ENCODE measurements around the gene DTD1.

The DTD1 gene

DNA sequence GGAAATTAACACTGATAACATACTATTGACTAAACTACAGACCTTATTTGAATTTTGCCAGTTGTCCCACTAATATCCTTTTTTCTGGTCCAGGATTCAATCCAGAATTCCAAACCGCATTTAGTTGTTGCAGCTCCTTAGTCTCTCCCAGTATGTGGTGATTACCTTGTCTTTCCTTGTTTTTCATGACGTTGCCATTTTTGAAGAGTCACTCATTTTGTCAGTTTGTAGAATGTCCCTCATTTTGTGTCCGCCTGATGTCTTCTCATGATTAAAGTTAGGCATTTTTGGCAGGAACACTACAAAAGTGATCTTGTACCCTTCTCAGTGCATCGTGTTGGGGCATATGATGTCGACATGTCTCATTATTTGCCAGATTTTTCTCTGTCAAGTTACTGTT, 33.1 kb downstream of the DTD1 start:
- DNase-seq = no peak

DNA sequence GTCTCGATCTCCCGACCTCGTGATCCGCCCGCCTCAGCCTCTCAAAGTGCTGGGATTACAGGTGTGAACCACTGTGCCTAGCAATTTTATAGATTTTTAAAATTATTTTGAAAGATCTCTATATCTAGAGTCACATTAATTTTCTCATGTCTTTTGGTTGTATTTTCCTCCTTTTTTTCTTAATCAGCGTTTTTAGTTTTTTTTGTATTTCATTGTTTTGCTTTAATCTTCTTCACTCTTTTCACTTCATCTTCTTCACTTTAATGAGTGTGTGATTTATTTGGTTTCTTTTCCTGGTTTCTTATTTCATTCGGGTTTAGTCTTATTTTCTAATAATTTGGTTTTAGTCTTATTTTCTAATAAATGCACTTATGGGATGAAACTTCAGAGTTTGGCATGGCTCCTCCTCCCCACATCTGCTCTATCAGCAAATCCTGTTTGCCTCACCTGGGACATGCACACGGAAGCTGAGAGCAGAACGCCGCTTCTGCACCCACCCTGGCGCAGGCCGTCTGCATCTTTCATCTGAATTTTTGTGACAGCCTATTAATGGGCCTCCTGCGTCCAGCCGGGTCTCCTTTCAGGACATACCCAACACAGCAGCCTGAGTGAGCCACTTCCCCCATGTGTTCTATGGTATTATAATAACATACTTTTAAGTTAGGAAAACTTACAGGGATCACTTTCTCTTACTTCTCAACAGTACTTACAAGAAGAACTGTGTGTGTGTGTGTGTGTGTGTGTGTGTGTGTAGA, 35.5 kb downstream of the DTD1 start:
- DNase-seq = no peak

DNA sequence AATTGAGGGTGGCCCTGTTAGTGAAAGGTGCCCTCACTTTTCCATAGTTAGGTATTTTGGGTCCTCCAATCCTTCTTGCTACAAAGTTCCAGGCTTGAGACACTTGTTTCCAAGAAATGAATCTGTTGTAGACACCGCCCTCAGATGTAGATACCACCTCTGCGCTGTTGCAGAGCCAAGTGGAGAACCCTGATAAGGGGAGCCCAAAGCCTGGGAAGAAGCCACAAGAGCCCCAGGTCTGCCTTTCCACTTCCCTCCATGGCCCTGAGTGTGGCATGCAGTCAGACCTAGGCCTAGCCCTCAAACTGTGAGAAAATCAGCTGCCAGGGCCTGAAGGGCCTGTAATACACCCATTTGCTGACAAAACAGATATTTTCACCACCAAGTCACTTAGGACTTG, 37.1 kb downstream of the DTD1 start:
- DNase-seq = no peak

DNA sequence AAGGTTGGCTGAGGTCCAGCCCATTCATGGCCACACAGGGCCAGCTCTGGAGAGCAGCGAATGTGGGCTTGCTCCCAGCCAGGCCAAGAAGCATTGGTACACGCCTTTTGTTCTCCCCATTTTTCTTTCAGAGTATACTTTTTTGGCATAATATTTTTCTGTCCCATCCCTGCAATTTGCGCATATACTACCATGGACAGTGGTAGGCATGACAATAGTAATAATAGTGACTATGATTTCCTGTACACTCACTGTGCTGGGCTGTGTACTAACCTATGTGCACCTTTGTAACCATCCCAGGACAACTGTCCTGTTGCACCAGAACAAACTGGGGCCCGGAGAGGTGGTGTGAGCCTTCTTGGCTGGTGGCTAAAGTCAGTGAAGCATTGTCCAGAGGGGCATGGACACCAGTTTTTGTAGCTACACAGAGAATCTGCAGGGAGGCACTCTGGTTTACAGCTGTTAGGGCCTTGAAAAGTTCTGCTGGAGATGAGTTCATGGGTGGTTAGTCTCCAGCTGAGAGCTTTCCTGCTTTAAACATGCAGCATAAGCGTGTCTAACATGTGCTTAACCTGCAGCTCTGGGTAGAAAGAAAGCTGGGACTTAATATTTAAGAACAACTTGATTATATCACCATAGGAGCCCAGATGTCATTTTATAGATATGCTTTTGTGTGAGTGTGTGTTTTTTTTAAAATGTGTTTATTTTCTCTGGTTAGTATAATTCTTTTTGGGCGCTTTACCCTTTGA, 38.2 kb downstream of the DTD1 start:
- DNase-seq = no peak

DNA sequence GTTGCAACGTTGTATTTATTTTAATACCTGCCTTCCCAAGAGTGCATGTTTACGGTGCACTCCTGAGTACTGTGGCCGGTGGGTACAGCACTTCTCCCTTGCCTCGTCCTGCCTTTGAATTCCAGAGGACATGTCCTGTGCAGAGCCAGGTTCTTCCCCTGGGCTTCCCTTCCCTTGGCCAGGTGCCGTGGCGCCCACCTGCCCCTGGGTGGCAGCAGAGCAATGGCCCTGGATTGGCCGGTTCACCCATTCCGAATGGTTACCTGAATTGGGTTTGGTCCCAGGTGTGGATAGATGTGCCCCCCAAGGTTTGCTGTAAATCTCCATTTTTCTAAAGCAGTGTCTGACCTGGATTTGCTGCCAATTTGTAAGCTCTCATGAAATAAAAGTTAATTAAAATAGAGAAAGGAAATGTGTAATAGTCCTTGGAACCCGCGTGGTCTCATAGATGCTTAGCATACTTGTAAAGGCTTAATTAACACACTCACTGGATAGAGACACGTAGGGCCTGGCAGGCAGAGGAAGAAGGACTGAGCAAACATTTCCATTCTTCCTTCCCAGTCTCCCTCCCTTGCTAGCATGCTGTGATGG, 40.6 kb downstream of the DTD1 start:
- DNase-seq = no peak

DNA sequence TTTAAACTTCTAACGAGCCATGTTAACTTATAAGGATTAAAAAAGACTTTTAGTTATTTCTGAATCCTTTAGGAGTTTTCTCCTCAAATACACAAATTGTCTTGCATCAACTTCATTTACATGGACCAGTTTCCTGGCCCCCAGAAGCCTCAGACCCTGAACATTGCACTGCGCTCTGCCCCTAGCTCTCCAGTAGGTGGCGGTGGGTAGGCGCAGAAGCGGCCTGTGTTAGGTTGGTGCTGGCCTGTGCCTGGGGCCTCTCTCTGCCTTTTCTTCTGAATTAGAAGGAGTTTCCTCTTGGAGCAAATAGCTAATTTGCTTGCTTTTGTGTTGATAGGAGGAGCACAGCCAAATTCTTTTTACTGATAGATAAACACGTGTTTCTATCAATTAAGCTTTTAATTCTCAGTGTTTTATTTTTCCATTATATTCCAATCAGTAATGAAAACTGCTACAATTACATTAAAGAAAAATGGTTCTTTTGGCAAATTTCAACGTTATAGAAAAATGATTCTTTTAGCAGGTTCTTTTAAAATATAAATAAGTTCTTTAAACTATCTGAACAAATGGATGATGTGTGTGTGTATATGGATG, 44.4 kb downstream of the DTD1 start:
- DNase-seq = peak; percentile 35

DNA sequence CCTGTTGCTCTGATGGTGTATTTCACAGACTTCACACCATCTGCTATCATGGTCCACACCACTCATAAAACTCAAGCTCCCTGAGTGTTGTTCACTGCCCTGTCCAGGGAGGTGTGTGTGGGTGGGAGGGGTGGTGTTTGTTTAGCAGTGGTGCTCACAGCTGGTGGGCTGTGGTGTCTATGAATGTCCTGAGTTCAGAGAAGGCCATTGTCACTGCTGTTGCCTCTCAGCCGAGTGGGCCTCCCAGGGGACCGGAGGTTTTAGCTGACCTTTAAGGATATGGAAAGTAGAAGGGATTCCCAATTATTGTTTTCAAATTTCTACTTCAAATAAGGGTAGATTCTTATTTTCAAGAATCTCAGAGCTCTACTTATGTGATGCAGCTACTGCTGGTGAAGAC, 45.6 kb downstream of the DTD1 start:
- no peak for DNase-seq

DNA sequence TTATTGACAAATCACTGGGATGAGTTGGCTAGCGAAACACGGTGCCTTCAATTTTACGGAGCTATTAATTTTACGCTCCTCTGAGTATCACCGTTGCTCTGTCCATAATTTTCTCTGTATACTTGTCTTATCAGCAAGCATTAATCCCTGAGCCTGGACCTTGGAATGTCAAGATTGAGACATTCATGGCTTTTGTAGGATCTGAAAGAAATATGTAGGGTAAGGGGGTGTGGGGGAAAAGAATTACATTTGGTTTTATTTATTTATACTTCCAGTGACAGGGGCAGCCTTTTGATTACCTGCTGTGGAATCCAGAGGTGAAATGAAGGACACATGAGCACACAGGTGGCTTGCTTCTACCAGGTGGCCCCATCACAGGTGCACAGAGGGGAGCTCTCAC, 46.6 kb downstream of the DTD1 start:
- no peak for DNase-seq

DNA sequence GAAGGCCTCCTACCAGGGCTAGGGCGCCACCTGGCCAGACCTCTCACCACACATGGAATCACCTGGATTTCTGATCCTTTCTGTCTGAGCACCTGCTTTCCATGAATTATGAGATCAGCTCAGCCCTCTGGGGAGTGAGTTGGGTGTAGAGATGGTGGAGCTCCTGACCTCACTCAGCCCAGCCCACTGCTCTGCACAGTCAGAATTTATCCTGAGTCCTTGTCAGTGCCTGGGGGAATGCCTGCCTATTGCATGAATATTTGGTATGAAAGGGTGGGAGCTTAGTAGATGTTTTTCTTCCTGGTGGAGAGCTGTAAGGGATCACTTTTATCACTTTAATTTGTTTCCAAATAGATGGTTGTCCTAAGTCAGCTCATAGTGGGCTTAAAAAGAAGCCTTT, 47.5 kb downstream of the DTD1 start:
- no peak for DNase-seq

DNA sequence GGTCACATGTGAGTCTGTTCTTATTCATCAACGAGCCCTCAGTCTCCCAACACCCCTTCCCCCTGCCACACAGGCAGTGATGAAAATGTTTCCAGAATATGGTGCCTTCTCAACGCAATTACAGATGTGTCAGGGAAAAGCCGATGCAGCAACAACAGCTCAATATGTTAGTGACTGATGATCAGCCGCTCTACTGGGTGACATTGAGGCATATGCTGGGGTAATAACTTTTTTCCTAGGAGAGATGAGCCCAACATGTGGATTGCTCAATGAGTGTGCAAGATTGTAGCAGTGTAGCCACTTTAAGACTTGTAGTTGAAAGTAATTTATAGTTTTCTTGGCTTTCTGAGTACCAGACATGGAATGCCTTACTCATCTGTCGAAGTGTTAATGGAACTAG, 49.4 kb downstream of the DTD1 start:
- DNase-seq = no peak

DNA sequence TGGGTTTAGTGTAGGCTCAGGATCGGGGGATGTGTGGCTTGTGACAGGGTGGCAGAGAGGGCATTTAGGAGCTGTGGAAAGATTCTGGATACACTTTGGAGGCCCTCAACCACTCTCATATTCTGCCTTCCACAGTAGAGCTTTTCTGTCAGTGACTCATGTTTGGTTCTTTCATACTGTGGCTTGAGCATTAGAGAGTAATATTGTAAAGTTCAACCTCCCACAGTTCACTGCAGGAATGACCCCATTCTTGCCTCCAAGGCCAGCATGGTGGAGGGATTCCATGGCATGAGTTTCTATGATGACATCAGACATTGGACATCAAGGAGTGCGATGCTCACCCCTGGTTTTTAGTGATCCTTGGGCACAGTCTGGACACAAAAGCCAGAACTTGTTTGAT, 50.9 kb downstream of the DTD1 start:
- DNase-seq = no peak

DNA sequence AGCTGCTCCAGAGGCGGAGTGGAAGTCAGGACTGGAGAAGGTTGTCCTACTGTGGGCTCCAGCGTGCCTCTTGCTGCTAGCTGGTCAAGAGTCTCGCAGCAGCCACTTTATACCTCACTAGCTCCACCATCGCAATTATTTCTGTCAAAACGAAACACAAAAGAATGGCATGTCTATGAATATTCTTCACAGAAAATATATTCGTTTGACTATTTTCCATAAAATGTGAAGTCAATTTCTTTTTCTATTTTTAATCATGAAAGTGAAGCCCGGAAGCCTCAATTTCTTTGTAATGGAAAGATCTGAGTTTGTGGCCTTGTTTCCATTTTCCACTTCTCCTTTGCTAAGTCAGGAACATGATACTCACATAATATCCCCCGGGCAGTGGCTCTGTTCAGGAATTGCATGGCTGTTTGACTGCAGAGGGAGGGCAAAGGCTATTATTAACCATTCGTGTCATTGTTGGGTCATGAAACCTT, 51.7 kb downstream of the DTD1 start:
- DNase-seq = no peak

DNA sequence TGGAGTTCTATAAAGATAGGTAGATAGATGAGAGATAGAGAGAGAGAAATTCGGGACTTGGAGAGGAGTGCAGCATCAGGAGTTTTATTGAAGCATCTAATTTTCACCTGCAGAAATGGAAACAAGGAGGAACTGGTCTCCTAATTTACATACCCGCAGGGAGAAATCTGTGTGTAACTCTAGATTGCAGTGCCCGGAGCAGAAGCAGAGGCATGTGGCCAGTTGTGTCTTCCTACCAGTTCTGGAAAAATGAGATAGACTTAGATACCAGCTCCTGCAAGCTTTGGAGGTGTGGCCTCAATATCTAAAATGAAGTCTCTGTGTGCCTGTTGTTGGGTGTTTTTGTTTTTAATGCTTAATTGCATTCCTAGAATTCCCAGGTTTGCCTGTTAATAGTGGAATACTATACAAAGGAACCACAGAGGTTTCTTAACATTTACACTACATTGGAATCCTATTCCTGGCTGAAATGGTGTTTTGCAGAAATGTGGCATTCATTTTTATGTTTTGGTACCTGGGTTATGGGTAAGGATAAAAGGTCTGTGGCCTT, 57.4 kb downstream of the DTD1 start:
- DNase-seq = no peak

DNA sequence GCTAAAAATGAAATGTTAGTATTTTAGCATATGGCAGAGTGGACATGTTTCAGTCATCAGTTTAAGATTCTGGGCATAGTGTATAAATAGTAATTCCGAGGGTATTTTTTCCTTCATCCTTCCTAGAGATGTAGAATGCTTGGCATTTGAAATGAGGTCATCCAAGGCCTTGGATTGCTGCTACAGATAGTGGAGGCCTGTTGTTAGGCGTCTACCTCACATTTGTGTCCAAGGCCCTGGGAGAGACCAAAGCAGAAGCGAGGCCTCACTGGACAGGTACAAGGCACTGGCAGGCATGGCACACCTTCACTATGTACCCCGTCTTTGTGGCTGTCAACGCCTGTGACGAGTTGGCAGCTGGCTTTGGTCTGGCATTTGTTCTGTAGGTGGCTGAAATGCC, 58.0 kb downstream of the DTD1 start:
- no peak for DNase-seq

DNA sequence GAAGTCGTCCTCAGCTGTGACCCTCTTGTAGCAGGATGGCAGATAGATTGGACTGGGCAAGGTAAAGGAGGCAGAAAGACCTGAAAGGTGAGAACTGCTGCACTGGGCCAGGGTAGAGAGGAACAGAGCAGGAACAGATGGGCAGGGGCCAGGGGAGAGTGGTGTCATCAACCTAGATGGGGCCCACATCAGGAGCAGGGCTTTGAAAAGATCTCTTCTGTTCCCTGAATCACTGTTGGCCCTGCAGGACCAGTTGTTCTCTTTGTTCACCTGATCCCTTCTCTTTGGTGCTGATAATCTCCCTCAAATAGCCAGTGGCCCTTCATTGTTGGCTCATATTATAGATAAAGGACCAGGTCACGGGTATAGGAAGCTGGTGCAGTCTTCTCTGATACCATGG, 59.9 kb downstream of the DTD1 start:
- no peak for DNase-seq

DNA sequence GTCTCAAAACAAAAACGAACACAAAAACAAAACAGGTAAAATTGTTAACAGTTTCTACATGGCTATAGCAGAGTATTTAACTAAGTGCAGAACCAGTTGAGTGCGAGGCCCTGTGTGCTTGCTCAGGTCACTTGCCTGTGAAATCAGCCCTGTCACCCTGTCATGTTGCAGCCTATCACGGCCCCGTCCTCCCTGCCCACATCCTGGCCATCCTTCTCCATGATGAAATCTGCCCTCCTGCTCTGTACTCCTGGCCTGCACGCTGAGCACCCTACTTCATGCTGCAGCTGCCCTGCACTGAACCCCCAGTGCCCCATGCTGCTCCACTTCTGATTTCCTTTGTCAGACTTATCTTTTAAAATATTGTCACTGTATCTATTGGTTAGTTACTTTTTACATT, 62.4 kb downstream of the DTD1 start:
- DNase-seq = no peak

DNA sequence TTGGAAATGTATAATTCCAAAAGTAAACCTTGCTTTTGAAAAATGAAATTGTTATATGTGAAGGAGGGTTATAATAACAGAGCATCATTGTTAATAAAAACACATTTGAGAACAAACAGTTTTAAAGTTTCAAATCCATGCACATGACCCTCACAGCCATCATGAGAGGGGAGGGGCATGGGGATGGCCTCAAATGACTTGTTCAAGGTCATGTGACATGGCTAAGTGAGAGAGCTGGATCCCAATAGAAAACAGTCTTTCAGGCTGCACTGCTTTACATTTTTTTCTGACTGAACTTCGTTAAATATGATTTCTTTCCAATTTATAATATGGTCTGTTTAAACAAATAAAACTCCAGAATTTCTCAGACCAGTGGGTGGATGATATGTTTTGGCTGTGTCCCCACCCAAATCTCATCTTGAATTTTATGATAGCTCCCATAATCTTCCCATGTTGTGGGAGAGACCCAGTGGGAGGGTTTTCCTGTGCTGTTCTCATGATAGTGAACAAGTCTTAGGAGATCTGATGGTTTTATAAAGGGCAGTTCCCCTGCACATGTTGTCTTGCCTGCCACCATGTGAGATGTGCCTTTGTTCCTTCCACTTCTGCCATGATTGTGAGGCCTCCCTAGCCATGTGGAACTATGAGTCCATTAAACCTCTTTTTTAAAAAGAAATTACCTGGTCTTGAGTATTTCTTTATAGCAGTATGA, 66.0 kb downstream of the DTD1 start:
- DNase-seq = no peak

DNA sequence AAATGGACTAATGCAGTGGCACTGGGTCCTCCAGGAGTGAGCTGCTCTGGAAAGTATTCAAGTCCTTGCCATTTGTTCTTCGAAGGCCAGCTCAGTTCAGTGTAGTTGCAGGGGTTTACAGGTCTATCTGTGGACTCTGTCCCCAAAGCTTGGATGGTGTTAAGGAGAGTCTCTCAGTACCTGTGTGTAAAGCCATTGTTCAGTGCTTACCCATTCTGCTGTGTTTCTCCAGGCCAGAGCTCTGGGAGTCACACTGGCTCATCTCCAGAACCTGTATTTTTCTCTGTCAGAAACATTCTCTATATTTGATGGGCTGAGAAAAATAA, 66.6 kb downstream of the DTD1 start:
- DNase-seq = no peak

DNA sequence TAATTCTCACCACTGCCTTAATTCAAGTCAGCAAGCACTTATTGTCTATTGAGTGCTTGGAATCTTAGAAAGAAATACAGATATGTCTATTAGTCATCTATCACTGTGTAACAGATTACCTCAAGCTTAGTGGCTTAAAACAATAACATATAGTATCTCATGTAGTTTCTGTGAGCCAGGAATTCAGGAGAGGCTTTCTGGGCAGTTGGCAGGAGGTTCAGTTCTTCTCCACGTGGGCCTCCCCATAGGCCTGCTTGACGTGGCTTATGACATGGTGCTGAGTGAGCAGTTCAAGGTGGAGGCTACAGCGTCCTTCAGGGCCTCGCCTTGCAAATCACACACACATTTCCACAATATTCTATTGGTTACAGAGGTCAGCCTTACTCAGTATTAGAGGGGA, 69.7 kb downstream of the DTD1 start:
- DNase-seq = no peak

DNA sequence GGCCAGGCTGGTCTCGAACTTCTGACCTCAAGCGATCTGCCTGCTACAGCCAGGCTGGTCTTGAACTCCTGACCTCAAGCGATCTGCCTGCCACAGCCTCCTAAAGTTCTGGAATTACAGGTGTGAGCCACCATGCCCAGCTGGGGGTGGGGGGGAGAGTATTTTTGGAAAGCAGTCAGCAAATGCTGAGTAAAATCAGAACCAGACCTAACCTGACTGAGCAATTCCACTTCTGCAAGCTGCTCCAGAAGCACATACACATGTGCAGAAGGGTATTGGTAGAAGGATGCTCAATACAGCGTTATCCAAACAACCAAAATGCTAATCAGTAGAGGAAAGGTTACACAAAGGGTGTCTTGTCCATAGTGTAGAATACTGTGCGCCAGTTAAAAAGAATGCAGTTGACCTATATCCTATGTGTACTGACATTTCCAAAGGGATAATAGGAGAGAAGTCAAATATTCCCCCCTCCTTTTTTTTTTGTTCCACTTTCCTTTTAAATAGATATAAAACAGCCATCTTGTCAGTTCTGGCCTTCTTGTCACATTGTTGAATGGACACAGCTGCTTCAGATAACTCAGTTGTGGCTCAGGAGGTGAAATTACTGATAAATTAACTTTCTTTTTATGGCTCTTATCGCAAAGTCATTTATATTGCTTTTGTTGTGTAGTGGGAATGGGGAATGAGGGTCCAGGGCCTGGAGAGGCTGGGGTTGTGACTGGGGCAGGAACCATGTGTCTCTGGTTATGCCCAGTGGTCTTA, 74.6 kb downstream of the DTD1 start:
- no peak for DNase-seq

DNA sequence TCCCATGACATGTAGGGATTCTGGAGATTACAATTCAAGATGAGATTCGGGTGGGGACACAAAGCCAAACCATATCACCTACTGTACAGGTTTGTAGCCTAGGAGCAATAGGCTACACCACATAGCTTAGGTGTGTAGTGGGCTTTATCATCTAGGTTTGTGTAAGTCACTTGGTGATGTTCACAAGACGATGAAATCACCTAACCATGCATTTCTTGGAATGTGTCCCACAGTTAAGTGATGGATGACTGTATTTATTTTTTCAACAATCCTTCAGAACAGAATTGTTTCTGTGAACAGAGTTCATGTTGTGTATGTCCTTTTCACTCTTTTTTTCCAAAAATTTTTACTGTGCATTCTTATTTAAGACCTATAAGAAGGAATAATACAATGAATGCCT, 76.1 kb downstream of the DTD1 start:
- no peak for DNase-seq

DNA sequence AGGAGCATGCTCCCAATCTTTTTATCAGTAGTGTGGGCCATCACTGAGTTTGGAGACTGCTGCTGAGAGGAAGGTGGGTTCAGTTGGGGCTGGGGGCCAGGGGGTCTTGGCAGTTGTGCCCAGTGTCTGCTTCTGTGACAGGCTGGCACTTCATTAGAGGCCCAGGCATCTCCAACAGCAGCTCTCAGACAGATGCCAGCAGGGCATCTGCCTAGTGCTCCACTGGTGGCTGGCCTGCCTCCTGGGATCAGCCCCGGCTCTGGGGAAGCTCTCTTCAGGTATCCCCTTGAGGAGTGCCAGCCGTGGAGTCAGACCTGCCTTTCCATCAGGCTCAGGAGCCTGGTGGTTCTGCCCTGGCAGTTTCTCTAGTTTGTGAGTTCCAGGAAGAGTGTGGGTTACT, 77.3 kb downstream of the DTD1 start:
- DNase-seq = no peak

All from activated CD4-positive, alpha-beta T cell treated with anti-CD3 and anti-CD28 coated beads, Interleukin-2, amount 50 U/mL, for 1 hour (primary cell).